Stimulated activated CD8-positive, alpha-beta memory T cell treated with anti-CD3 and anti-CD28 coated beads, Interleukin-15, amount 100 ng/mL, for 1 hour (primary cell): Measurements from ENCODE around the gene RHBG.
A peak's percentile ranks its signal among the peaks of the same experiment; 100 is the strongest.
"Not testable (repeated sequence)": the region's sequence is repeated elsewhere in the genome, so short reads cannot be mapped to it uniquely, and the experiment has no call there.

Source experiments
- DNase-seq: peaks from one replicate; pipeline ENCODE4 v3.0.0-alpha.2; 2020; ENCODE audit warnings: low read depth

RHBG gene, protein sequence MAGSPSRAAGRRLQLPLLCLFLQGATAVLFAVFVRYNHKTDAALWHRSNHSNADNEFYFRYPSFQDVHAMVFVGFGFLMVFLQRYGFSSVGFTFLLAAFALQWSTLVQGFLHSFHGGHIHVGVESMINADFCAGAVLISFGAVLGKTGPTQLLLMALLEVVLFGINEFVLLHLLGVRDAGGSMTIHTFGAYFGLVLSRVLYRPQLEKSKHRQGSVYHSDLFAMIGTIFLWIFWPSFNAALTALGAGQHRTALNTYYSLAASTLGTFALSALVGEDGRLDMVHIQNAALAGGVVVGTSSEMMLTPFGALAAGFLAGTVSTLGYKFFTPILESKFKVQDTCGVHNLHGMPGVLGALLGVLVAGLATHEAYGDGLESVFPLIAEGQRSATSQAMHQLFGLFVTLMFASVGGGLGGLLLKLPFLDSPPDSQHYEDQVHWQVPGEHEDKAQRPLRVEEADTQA

GRCh38 chr1:156368889-156369684 is at the start of gene RHBG:
Gene RHBG (plus strand): TSS chr1:156369211. CDS start chr1:156369250, 39 bp downstream.
- no peak for DNase-seq

- DNase-seq = no peak
Observed at GRCh38 chr1:156319664-156320063, 49.3 kb upstream of the RHBG start.

DNA sequence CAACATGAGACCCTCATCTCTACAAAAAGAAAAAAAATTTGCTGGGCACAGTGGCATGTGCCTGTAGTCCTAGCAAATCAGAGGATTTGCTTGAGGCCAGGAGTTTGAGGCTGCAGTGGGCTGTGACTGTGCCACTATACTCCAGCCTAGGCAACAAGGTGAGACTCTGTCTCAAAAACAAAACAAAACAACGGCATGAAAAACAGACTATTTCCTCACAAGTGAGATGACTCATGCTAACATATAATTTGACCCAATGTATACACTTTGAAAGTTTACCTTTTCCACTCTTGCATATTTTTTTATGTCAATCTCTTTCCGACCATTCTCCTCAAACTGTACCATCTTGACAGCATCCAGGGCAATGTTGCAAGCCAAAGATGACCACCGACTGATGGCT is 48.5 kb upstream of the RHBG start:
- DNase-seq = no peak

GRCh38 chr1:156323179-156323578 is 45.8 kb upstream of the RHBG start:
- not testable (repeated sequence) for DNase-seq

DNA sequence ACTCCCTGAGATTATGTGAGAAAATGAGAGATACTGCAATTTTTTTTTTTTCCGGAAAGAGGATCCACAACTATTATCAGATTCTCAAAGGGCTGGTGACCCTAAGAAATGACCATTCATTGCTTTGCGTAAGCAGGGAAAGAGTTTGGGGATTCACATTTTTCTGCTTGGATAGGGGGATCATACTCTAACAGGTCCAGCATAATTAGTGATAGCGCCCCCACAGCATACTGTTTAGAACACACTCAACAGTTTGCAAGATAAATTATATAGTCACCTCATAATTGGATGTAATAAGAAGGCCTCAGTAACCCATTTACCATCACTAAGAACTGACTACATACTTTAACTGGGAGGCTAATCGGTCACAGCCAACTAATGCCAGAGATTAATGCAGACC is 32.8 kb upstream of the RHBG start:
- no peak for DNase-seq

- no peak for DNase-seq
Observed at GRCh38 chr1:156337052-156337887, 31.7 kb upstream of the RHBG start.

- DNase-seq = peak; percentile 1
Observed at GRCh38 chr1:156337888-156338179, 31.2 kb upstream of the RHBG start.

GRCh38 chr1:156338180-156338976 is 30.6 kb upstream of the RHBG start, which contains the start of the genes CCT3 and TSACC:
Gene CCT3 (minus strand): TSS chr1:156338292. CDS start chr1:156338184, 108 bp downstream.
Gene TSACC (plus strand): TSS chr1:156338526. CDS start chr1:156339758, 1,232 bp downstream.
- peak; percentile 98 for DNase-seq

DNA sequence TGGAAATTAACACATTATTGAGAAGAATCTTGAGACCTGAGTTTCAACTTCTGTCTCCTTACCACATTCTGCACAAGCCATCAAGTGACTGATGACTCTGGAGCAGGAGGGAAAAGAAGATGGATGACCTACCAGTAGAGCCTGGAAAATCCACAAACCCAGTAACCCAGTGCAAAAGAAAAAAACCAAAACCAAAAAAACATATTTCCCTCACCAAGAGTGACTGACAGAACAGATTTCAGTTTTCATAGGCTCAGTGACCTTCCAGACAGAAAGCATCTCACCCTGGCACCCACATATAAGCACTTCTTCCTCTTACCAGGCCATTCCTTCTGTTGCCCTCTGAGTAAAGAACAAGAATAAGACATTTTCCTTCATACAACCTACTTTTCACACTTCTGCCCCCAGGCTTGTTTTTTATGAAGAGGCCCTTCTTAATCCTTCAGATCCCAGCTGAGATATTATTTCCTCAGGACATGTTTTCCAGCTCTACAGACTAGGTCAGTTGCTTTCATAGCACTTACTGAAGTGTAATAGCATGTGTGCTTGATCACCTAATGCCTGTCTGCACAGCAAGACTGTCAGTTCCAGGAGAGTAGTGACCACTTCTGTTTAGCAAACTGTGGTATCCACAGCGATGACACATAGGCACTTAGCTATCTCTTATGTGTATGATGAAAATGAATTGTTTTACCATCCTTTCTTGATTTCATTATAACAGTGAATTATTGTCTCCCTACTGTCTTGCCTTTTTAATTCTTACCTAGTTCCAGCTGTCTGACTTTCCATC is 26.6 kb upstream of the RHBG start:
- no peak for DNase-seq

GRCh38 chr1:156344409-156344808 is 24.6 kb upstream of the RHBG start:
- DNase-seq = no peak

DNA sequence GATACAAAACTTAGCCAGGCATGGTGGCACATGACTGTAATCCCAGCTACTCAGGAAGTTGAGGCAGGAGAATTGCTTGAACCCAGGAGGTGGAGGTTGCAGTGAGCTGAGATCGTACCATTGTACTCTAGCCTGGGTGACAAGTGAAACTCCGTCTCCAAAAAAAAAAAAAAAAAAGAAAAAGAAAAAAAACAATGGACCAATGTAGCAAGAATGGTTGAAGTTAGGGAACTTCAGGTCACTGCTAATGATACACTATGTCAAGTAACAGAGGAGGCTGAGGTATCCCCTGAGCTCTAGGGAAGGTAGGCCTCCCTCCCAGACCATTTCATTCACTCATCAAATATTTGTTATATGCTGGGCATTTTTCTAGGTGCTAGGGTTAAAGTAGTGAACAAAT is 23.0 kb upstream of the RHBG start:
- DNase-seq = not testable (repeated sequence)

DNA sequence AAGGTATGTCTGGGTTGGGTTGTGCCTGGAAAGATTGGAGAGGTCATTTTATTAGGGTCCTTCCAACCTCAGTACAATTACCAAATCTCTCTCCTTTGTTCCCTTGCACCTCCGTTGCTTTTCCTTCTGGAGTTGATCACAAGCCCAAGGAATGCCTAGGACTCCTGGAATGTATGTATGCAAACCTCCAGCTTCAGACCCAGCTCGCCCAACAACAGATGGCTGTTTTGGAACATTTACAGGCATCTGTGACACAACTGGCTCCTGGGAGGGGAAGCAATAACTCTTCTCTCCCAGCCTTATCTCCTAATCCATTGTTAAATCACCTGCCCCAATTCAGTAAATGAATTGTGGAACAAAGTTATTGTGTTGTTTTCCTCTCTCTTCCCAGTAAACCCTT is 22.4 kb upstream of the RHBG start:
- no peak for DNase-seq

DNA sequence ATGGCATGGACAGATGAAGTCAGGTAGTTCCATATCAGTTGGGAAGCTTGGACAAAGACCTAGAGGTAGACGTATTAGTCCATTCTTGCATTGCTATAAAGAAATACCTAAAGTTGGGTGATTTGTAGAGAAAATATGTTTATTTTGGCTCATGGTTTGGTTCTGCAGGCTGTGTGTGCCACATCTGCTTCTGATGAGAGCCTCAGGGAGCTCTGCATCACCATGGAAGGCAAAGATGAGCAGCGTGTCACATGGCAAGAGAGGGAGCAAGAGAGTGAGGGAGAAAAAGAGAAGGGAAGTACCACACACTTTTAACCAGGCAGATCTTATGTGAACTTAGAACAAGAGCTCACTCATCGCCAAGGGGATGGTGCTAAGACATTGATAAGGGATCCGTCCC is 21.7 kb upstream of the RHBG start:
- no peak for DNase-seq

DNA sequence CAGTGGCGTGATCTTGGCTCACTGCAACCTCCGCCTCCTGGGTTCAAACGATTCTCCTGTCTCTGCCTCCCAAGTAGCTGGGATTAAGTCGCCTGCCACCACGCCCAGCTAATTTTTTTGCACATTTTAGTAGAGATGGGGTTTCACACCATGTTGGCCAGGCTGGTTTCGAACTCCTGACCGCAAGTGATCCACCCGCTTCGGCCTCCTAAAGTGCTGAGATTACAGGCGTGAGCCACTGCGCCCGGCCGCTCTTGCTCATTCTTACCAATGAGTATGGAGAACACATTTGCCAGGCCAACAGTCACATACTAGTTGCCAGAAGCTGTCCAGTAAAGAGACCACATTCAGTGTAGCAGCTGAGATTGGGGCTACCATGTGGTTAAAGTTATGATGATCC is 16.5 kb upstream of the RHBG start:
- not testable (repeated sequence) for DNase-seq

- no peak for DNase-seq
Observed at GRCh38 chr1:156356262-156356874, 12.6 kb upstream of the RHBG start.

- DNase-seq = peak; percentile 42
Observed at GRCh38 chr1:156356875-156357534, 12.0 kb upstream of the RHBG start.

DNA sequence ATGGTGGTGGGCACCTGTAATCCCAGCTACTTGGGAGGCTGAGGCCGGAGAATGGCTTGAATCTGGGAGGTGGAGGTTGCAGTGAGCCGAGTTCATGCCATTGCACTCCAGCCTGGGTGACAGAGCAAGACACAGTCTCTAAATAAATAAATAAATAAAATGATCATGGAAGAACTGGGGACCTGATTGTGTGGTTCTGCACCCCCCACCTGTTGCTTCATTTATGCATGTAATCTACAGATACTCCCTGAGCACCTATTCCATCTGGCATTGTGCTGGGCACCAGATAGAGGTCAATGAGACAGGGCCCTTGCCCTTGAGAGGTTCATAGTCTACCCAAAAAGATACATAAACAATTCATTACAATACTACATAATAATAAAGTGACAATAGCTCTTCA is 11.0 kb upstream of the RHBG start:
- DNase-seq = no peak

DNA sequence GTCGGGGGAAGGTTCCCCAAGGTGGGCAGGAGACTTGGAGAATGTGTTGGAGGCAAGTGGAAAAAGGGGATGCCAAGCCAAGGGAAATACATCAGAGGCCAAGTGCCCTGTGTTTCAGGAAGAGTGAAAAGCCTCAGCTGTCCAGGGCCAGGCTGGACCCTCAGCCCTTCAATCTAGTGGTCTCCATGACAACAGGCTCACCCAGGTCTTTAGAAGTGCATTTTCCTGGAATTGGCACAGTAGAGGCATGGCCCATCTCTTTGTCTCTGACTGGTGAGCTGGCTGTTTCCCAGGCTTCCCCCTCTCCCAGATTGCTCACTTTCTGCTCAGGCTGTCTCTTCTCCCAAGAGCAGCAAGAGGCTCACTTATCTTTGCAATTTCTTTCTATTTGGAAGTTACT is 10.4 kb upstream of the RHBG start:
- no peak for DNase-seq

- DNase-seq = no peak
Observed at GRCh38 chr1:156359249-156359648, 9.8 kb upstream of the RHBG start.

GRCh38 chr1:156359973-156360372 is 9.0 kb upstream of the RHBG start:
- DNase-seq = no peak
